Suprapubic skin (tissue), 3 donors: ENCODE data around the gene EIF4G3.

Source experiments
- POLR2AphosphoS5 ChIP-seq, 3 donors: sonication (generic); formaldehyde crosslinking; IDR thresholded peaks; one replicate each; pipeline ENCODE4 v1.6.1; 2017; ENCODE audit warnings: antibody characterized with exemption in 3 of 3
- TF ChIP-seq, protein P1 (sequence below), 2 donors: fragments of 200-600 bp in 1 of 2; fragments of 450-650 bp in 1 of 2; sonication (generic) in 1 of 2; IDR thresholded peaks; one replicate each; pipeline ENCODE4 v1.5.1; 2016 to 2019; ENCODE audit warnings: antibody characterized with exemption in 2 of 2, mild to moderate bottlenecking in 1 of 2, moderate library complexity in 1 of 2

- TF ChIP-seq, protein P1, sequence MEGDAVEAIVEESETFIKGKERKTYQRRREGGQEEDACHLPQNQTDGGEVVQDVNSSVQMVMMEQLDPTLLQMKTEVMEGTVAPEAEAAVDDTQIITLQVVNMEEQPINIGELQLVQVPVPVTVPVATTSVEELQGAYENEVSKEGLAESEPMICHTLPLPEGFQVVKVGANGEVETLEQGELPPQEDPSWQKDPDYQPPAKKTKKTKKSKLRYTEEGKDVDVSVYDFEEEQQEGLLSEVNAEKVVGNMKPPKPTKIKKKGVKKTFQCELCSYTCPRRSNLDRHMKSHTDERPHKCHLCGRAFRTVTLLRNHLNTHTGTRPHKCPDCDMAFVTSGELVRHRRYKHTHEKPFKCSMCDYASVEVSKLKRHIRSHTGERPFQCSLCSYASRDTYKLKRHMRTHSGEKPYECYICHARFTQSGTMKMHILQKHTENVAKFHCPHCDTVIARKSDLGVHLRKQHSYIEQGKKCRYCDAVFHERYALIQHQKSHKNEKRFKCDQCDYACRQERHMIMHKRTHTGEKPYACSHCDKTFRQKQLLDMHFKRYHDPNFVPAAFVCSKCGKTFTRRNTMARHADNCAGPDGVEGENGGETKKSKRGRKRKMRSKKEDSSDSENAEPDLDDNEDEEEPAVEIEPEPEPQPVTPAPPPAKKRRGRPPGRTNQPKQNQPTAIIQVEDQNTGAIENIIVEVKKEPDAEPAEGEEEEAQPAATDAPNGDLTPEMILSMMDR (IDR thresholded peaks at IDR 0.05), result no peak
- no peak for TF ChIP-seq POLR2AphosphoS5 (IDR thresholded peaks at IDR 0.05)
Measured at GRCh38 chr1:21149430-21149854, 27.3 kb downstream of the EIF4G3 start.
